GM19395 (cell line): ENCODE data around the gene YY1.
A peak's percentile ranks its signal among the peaks of the same experiment; 100 is the strongest.
"Not testable (repeated sequence)": the region's sequence is repeated elsewhere in the genome, so short reads cannot be mapped to it uniquely, and the experiment has no call there.

Experiments
- ATAC-seq: cut with Tn5 transposase; IDR thresholded peaks from one replicate; pipeline ENCODE4 v1.9.1; 2021; ENCODE audit warnings: mild to moderate bottlenecking, moderate library complexity; ENCODE audit not compliant: unreplicated experiment

Gene YY1

DNA sequence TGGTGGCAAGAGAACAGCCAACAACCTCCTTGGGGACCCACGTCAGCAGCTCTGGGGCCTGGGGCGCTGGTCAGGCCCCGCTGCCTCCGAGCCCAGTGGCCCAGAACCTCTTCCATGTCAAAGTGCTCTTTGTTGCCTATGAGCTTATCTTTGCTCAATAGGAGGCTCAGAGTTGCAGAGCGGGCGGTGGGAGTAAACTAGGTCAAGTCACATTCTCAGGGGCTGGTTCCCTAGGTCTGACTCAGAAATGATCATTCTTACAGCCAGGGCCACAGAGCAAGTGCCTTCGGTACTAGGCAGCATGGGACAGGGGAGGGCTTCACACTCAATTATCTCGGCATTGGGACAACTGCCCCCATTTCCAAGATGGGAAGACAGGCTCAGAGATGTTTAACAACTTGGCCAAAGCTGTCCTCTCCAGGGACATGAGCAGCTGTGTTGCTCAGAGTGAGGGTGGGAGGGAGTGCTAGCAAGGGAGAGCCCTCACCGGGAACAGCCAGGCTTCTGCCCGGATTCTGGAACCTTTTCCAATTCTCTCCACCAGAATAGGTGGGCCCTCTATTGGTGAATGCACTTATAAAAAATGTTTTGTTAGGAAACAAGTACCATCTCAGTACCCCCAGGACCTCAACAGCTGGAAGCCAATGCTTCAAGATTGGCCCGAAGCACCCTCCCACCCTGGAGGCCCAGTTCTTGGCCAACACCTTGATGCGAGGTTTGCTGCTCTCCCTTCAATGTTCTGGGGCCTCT is 55.4 kb downstream of the YY1 start:
- ATAC-seq = no peak

DNA sequence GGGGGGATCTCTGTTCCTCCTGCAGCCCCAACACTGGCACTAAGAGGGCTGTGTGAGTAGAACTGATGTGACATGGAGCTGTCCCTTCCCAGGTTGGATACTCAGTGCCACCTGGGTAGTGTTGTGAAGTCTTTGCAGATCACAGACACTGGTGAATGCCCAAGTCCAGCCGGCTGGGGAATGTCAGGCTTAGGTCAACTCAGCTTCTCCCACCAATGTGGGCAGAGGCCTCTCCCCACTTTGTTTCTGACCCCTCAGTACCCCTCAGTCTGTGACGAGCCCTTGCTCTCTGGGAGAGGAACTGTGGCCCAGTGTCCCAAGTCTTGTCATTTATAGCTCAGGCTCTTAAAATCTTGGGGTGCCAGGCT is 56.0 kb downstream of the YY1 start:
- no peak for ATAC-seq

DNA sequence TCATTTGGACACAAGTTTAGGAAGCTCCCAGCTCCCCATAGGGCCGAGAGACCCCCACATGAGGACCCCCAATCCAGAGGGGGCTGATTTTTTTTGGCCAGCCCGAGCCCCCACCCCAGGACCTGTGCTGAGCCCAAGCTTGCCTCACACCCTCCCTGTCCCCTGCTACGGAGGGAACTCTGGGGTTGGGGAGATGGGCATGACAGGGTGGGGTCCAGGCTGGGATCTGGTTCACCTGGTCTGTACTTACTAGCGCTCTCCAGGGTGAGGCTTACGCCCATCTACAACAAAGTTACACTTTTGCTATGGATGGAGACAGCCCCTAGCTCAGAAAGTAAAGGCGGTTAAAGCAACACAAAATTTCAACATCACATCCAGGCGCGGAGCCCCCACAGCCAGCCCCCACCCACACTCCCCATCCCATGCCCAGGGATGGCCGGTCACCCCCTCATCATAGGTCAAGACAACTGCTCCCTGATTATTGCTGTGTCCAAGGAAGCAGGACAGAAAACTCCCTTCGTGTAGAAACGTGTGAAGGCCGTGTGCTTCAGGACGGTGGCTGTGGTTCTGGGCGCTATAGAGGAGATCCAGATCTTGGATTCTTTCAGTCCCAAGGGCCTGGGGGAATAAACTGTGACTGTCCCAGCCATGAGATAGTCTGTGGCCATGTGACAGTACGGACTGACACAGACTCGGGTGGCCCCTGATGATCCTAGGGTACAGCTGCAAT is 56.6 kb downstream of the YY1 start:
- no peak for ATAC-seq

DNA sequence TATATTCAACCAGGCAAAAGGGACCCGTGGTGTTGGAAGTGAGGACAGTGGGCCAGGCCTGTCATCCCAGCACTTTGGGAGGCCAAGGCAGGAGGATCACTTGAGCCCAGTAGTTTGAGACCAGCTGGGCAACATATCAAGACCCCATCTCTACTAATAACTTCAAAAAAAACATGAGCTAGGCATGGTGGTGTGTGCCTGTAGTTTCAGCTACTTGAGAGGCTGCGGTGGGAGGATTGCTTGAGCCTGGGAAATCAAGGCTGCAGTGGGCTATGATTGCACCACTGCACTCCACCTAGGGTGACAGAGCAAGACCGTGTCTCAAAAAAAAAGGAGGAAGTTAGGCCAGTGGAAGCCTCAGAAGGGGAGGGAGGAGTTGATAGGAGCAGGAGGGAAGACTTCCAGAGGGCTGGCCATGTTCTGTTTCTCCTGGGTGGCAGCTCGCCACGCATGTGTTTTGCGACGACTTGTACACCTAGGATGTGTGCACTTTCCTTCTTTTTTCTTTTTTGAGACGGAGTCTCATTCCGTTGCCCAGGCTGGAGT is 57.2 kb downstream of the YY1 start:
- no peak for ATAC-seq

DNA sequence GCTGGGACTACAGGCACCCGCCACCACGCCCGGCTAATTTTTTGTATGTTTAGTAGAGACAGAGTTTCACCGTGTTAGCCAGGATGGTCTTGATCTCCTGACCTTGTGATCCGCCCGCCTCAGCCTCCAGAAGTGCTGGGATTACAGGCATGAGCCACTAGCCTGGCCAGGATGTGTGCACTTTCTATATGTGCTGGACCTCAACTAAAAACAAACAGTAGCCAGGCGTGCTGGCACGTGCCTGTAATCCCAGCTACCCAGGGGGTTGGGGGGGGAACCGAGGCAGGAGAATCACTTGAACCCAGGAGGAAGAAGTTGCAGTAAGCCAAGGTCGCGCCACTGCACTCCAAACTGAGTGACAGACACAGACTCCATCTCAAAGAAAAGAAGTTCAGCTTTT is 57.8 kb downstream of the YY1 start:
- ATAC-seq = not testable (repeated sequence)

DNA sequence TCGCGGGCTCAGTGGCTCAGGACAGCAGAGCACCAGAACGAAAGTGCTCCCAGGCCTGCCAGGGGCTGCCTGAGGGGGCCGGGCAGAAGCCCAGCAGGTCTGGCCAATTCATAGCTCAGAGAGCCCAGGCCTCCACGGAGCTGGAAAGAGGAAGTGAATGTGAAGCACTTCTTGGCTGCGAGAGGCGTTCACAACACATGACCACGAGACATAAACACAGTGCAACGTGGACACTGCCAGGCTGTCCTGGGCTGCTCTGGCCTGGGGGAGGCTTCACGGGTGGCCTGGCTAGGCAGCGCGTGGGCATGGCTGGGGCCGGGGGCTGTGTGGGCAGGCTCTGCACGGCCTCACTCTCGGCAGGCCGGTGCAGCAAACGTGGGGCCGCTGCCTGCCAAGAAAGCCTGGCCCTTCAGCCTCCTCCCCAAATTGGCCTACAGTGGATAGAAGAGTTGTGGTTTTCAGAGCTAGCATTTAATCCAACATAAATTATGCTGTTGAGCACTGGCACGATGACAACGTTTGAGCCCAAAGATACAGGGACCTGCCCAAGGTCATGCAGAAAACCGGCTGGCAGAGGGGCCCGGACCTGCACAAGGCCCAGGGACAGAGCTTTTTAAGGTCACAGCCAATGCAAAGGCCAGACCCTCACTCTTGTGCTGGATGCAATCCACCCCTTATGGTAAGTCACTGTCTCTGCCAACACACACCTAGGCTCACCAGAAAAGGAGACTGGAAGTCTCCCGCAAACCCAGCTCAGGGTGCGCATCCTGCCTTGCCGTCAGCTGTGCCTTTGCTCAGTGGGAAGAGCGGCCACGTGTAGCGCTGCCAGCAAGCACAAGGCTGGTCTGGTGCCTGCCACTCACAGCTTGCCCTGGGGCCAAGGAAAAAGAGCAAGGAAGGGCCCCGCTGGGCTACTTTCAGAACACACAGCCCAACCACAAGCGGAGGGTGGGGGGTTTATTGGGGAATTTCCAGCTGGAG is 58.7 kb downstream of the YY1 start:
- peak; percentile 94 for ATAC-seq

DNA sequence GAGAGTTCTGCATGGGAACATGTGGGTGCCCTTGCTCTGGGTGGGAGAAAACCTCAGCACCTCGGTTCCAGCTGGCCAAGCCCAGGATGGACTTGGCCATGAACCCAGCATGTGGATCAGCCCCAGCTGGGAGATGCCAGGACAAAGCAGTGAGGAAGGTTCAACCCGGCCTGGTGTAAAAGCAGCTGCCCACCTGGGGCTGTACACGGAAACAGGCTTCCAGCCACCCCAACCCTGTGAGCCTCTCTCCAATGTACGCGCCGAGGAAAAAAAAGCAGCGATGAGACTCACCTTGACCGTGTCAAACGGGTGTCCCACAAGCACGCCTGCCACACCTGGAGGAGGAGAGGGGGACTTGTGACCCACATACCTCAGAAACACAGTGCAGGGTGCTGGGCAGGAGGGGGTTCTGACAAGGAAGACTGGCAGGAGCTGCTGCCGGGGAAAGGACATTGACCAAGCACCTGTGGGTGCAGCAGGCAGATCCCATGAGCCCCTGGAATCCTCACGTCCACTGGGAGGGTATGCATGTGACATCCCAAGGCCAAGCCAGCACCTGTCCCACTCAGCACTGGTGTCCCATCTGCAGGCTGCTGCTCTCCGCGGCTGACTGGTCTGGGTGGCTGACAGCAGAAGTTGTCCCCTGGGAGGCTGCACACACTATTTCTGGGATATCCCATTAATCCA is 59.8 kb downstream of the YY1 start:
- ATAC-seq = no peak

DNA sequence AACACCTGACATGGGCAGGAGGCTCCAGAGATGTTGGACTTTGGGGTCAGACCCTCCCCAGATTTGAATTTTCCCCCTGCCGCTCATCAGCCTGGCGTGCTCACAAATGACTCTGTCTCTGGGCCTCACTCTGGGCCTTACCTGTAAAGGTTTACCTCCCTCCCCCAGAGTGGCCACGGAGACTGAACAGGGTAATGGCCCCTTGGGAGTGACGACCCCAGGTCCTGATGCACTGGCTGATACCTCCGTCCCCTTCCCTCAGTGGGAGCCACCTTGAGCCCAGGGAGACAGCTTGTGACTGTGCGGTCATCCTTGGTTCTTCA is 60.3 kb downstream of the YY1 start:
- ATAC-seq = no peak

DNA sequence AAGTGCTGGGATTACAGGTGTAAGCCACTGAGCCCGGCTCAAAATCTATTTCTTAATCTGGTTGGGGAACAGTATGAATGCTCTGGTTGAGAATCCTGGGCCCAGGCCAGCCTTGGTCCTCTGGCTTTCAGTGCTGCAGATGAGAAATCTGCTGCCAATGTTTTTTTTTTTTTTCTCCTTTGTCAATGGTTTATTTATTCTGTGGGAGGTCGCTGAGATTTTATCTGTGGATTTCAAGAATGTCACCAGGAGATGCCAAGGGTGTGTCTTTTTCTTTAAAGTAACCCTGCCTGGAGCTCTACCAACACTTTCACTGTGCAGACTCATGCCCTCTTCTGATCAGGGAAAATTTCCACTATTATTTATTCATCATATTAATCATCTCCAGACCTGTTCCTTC is 63.7 kb downstream of the YY1 start:
- no peak for ATAC-seq

DNA sequence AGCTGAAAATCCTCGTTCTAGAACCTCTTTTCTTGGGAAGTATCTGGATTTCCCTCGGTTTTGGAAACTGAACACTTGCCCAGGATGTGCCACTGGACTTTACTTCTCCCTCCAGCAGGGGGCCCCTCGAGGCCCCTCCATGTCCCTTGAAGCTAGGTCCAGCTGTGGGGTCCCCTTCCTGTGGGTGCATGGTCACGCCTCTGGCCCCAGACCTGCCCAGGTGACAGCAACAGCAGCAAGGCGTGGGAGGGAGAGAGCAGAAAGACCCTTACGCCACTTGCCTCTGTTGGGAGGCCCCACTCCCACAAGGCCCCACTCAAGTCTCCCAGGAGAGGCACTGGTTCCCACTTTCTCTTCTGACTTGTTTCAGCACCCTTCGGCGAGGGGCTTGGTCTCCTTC is 64.2 kb downstream of the YY1 start:
- ATAC-seq = no peak

DNA sequence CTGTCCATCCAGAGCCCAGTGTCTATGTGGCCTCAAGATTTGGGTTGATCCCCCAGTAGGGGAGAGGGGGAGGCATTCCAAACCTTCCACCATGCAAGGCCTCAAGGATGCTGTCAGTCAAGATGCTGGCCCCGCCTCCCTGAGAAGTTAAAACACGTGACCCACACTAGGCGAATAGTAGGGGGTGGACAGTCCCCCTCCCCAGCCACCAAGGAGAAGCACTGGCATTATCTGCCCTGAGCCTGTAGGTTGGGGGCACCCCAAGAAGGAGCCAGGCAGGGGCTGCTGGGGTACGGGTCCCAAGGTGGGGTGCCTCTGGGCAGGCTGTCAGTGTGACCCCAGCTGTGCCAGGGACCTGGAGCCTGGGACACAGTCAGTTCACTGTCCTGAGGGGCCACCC is 65.0 kb downstream of the YY1 start:
- no peak for ATAC-seq

DNA sequence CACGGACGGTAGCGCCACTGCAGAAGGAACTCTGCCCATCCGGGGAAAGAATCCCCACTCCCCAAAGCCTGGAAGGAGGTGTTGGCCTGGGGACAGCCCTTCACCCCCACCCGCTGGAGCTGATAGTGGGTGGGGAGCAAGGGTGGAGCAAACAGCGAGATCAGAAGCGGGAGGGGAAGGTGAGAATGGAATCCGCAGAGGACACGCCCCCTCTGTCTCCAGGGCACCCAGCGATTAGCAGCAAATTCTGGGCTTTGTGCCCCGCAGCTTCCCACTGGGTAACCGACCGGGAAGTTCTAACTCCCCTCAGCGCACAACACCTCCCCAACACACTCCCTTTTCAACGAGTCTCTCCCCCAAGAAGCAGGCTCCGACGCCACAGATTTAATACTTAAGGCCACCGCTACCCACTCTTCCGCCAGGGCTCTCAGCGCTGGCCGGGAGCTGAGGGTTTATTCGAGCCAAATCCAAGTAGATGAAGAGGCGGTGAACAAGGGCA is 65.9 kb downstream of the YY1 start:
- ATAC-seq = no peak

DNA sequence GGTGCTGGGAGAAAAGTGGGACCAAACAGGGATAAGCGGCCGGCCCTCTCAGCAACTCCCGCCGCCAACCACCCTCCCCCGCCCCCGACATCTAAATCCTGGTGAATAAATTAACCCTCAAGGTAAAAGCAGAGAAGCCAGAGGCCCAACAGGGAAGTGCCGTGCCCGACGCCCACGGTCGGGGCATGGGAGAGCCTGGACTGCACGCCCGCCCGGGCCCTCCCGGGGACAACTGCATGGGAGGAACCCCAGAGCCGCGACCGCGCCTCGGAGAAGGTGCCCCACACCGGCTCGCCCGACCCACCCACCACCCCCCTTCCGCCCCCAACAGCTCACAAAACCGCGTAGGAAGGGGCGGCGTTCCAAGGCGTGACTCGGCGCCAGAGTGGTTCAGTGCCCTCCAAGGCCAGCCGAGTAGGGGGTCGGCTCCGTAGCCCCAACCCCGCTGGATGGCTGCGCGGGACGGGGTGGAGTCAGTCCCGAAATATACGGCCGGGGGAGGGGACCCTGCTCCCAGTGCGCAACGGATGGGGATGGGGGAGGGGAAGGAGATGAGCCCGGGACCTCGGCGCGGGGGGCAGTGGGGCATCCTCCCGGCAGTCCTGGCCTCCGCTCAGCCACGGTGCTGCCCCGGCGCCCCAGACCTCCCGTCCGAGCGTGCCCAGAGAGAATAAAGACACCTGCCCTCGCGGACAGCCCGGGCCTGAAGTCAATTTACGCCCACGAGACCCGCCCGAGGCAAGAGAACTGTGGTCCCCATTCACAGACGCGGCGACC is 66.6 kb downstream of the YY1 start:
- no peak for ATAC-seq

DNA sequence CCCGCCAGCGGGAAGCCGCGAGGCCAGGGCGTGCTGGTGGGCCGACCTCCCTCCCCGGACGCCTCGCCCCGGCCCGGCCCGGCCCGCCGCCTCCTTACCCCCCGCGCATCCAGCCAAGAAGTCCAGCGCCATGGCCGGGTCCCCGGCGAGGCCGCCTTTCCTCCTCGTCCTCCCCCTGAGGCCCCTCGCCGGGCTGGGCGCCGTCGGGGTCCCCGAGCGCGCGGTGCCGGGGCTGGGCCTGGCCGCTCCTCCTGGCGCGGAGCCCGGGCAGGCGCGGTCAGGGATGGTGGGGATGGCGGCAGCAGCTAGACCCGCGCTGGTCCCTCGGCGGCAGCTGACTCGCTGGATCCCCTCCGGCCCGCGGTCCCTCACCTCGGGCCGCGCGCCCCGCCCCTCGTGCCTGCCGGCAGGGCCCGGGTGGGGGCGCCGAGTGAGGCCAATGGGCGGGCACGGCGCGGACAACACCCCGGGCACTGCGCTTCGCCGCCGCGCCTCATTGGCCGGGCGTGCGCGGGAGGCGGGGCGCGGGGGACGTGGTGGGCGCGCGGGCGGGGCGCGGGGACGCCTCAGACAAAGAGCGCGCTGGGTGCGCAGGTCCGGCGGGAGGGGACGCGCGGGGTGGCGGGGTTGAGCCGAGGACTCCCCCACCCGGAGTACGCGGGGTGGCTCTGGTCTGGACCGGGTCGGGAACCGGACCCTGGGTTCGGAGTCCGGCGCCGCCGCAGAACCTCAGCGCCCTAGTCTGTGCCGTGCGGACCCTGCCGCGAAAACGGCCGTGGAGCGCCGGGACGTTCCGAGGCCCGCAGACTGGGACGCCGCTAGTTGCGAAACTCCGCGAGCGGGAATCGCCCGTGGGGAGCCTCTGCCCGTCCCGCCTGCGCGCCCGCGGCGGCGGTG is 67.4 kb downstream of the YY1 start, which contains the start of gene SLC25A29:
TSS of gene SLC25A29 (minus strand) at position 344 of the 897 bp plus-strand sequence. CDS start at position 132, 212 bp downstream.
- ATAC-seq = peak; percentile 80

DNA sequence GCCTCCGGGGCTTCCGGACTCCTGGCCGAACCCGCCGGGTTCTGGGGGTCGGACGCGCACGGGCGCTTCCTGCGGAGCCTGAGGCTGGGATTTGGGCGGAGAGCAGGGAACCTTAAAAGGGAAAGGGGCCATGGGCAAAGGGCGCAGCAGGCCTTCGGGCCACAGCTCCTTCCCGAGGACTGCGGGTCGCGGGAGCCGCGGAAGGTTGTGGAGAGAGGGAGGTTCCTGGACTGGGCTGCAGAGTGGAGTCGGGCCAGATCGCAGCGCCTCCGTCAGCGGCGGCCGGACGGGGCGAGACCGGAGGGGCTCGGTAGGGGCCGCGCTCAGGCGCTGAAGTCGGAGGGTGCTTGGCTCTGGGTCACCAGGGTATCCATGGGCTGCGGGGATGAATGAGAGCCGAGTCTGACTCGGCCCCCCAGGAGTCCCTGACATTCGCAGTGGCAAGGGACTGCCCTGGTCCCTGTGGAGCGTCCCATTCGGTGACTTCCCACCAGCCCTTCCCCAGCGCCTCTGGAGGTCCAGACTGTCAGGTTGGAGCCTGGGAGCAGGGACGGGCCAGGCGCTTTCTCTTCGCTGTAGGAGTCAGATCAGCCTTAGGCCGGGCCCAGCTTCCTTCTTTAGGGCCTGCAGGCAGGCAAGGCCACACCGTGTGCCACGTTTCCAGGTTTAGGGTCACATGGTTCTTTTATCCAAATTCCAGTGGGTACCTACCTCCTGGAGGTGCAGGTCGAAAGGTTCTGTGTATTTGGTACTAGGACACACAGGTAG is 68.2 kb downstream of the YY1 start:
- ATAC-seq = peak; percentile 23

DNA sequence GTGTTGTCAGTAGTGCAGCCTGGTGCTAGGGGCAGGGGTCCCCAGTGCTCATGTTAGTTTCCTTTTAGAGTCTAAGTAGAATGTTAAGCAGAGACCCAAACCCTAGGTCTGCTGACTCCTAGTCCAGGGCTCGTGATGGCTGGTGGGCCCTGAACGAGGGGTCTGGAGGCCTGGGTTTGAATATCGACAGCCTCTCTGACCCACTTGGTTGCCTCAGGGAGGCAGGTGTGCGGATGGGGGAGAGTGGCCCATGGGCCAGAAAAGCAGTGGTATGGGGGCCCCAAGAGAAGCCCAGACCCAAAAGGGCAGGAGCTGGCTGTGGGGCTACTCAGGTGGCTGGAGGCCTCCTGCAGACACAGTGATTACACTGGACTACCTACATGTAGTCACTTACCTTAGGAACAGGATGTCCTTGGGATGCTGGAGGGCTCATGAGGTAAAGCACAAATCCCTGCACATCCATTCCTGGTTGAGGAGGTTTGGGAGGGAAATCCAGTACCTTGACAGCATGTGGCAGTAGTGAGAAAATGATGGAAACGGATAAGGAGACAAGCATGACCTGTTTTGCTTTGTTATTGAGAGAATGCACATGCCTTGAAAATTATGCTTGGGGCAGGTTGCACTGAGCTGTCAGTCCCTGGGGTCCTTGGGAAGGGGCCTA is 69.0 kb downstream of the YY1 start:
- ATAC-seq = no peak

DNA sequence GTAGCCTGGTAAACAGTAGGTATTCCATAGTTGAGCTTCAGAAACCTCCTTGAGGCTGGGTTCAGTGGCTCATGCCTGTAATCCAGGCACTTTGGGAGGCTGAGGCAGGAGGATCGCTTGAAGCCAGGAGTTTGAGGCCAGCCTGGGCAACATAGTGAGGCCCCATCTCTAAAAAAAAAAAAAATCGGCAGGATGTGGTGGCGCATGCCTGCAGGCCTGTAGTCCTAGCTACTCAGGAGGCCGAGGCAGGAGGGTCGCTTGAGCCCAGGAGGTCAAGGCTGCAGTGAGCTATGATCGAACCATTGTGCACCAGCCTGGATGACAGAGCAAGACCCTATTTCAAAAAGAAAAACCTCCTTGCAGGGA is 69.5 kb downstream of the YY1 start:
- not testable (repeated sequence) for ATAC-seq
